ENCODE measurements around the gene DNPH1. TPM values are rescaled to one million over a fixed set of nuclear protein-coding genes. Genes with fewer than 3 reads are reported as not detected.

DNPH1 gene
- total and polyA plus RNA-seq, 9 of the 15 experiments (the other 6 are each of a cell fraction or from before 2014, with no cell fraction given): 7.3 to 300 (median 68.7) TPM

GRCh38 chr6:43231735-43232450 lies 2.6 kb upstream of the DNPH1 start (continued):
- TF ChIP-seq RERE (CRISPR knock-in tag; IDR thresholded peaks at IDR 0.05; ENCODE audit: borderline replicate concordance) (no peak), ARID3A (IDR thresholded peaks at IDR 0.05; ENCODE audit: borderline replicate concordance, low read depth, low read length) (no peak), ZNF12 (CRISPR knock-in tag; IDR thresholded peaks at IDR 0.05) (no peak), KAT7 (CRISPR knock-in tag; IDR thresholded peaks at IDR 0.05; ENCODE audit: borderline replicate concordance) (no peak), DPF2 (IDR thresholded peaks at IDR 0.05) (peak; percentile 47), E2F3 (CRISPR knock-in tag; IDR thresholded peaks at IDR 0.05) (no peak), THRAP3 (IDR thresholded peaks at IDR 0.05; ENCODE audit: borderline replicate concordance) (peak; percentile 89), HDAC1 (IDR thresholded peaks at IDR 0.05) (peak; percentile 32 to 69; a peak in 2 of 4 replicates), ZNF644 (tag; IDR thresholded peaks at IDR 0.05; ENCODE audit: low read depth) (no peak), FUS (optimal IDR thresholded peaks at IDR 0.05; ENCODE audit: low read depth, low read length) (no peak), ZNF217 (CRISPR knock-in tag; IDR thresholded peaks at IDR 0.05) (no peak), ILF3 (IDR thresholded peaks at IDR 0.05; ENCODE audit: borderline replicate concordance) (no peak), ASH1L (IDR thresholded peaks at IDR 0.05; ENCODE audit: borderline replicate concordance, low read depth, partially characterized antibody) (peak; percentile 46), MED1 (CRISPR knock-in tag; IDR thresholded peaks at IDR 0.05; ENCODE audit: borderline replicate concordance) (no peak), ZNF551 (CRISPR knock-in tag; IDR thresholded peaks at IDR 0.05) (no peak), NEUROD1 (IDR thresholded peaks at IDR 0.05; ENCODE audit: borderline replicate concordance, low read depth, low read length, partially characterized antibody) (no peak)
- TF ChIP-seq, protein P1, sequence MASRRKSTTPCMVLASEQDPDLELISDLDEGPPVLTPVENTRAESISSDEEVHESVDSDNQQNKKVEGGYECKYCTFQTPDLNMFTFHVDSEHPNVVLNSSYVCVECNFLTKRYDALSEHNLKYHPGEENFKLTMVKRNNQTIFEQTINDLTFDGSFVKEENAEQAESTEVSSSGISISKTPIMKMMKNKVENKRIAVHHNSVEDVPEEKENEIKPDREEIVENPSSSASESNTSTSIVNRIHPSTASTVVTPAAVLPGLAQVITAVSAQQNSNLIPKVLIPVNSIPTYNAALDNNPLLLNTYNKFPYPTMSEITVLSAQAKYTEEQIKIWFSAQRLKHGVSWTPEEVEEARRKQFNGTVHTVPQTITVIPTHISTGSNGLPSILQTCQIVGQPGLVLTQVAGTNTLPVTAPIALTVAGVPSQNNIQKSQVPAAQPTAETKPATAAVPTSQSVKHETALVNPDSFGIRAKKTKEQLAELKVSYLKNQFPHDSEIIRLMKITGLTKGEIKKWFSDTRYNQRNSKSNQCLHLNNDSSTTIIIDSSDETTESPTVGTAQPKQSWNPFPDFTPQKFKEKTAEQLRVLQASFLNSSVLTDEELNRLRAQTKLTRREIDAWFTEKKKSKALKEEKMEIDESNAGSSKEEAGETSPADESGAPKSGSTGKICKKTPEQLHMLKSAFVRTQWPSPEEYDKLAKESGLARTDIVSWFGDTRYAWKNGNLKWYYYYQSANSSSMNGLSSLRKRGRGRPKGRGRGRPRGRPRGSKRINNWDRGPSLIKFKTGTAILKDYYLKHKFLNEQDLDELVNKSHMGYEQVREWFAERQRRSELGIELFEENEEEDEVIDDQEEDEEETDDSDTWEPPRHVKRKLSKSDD (conservative IDR thresholded peaks at IDR 0.05; ENCODE audit: low read length): no peak
